Ascending aorta (tissue), 2 donors: Measurements from ENCODE around the gene CTXND2. TPM values are rescaled to one million over a fixed set of nuclear protein-coding genes. Genes with fewer than 3 reads are reported as not detected.
"Not testable (repeated sequence)": the region's sequence is repeated elsewhere in the genome, so short reads cannot be mapped to it uniquely, and the experiment has no call there.

ENCODE experiments used
- DNase-seq, 2 donors: peaks; one replicate each; pipeline ENCODE4 v3.0.0-alpha.2; 2019; ENCODE audit warnings: low spot score in 2 of 2
- H3K27ac ChIP-seq, 2 donors: fragments of 200-600 bp; sonication (generic); one replicate each; pipeline ENCODE4 v1.5.1; 2016 to 2017; ENCODE audit warnings: mild to moderate bottlenecking in 1 of 2
- H3K27me3 ChIP-seq: fragments of 200-600 bp; sonication (generic); one replicate; pipeline ENCODE4 v1.5.1; 2017
- H3K36me3 ChIP-seq, 2 donors: fragments of 200-600 bp; sonication (generic); one replicate each; pipeline ENCODE4 v1.5.1; 2016
- H3K4me1 ChIP-seq, 2 donors: fragments of 200-600 bp; sonication (generic); one replicate each; pipeline ENCODE4 v1.5.1; 2016 to 2017; ENCODE audit warnings: mild to moderate bottlenecking in 1 of 2
- H3K4me3 ChIP-seq, 2 donors: fragments of 200-600 bp; sonication (generic); one replicate each; pipeline ENCODE4 v1.5.1; 2016 to 2017; ENCODE audit warnings: mild to moderate bottlenecking in 1 of 2
- H3K9me3 ChIP-seq, 2 donors: fragments of 200-600 bp; sonication (generic); one replicate each; pipeline ENCODE4 v1.5.1; 2016
- CTCF ChIP-seq, 3 experiments: fragments of 200-600 bp in 2 of 3; fragments of 450-650 bp in 1 of 3; sonication (generic) in 2 of 3; IDR thresholded peaks; one replicate each; pipeline ENCODE4 v1.5.1; 2016 to 2019; ENCODE audit warnings: antibody characterized with exemption in 3 of 3, mild to moderate bottlenecking in 1 of 3, moderate library complexity in 1 of 3
- intact Hi-C: fragments of 100-400 bp; cut with DNase I; formaldehyde crosslinking; loops from one replicate; pipeline ENCODE4 v1.15.1; 2023
- total RNA-seq: library from RNA; depleted of rRNA; stranded (reverse); fragments of >200 nt; gene quantifications from one replicate; pipeline ENCODE4 v1.1.0, GENCODE V29; 2016

CTXND2 gene
- total RNA-seq, 1 donor from 2014 or later, result not detected

- H3K9me3 ChIP-seq, result no peaks in the 10 kb centered on the region
- DNase-seq, result no peak
- intact Hi-C loops, result loop anchor here (10.0 kb wide), 3 partner anchors 179 to 509 kb away; partner anchors contain the start of genes GOLPH3L and RPRD2
- no peaks in the 10 kb centered on the region for H3K27me3 ChIP-seq
- peaks cover 0 to 3% of the 10 kb centered on the region in 2 donors for H3K36me3 ChIP-seq
- H3K4me3 ChIP-seq, result no peak overlapping the region
- H3K4me1 ChIP-seq, result no peaks in the 10 kb centered on the region
- no peak for TF ChIP-seq CTCF (IDR thresholded peaks at IDR 0.05)
- H3K27ac ChIP-seq, result no peak overlapping the region
These were observed 13.4 kb upstream of the CTXND2 start for GRCh38 chr1:150873521-150873920.

GRCh38 chr1:150874455-150875196, 12.3 kb upstream of the CTXND2 start:
- peaks cover 0 to 3% of the 10 kb centered on the region in 2 donors for H3K36me3 ChIP-seq
- no peaks in the 10 kb centered on the region for H3K4me1 ChIP-seq
- H3K27ac ChIP-seq, result peak overlapping the region; percentile 31 to 99
- no peaks in the 10 kb centered on the region for H3K27me3 ChIP-seq
- no peak for DNase-seq
- no peaks in the 10 kb centered on the region for H3K9me3 ChIP-seq
- peak overlapping the region; percentile 87 to 99 for H3K4me3 ChIP-seq
- TF ChIP-seq CTCF (IDR thresholded peaks at IDR 0.05), result no peak
- intact Hi-C loops, result loop anchor here (5.0 to 10.0 kb wide), 5 partner anchors 180 to 510 kb away; partner anchors contain the start of genes CDC42SE1, ENSA, GOLPH3L and RPRD2

- H3K27me3 ChIP-seq, result no peaks in the 10 kb centered on the region
- peak overlapping the region; percentile 87 to 99 for H3K4me3 ChIP-seq
- intact Hi-C loops, result loop anchor here (2.0 to 10.0 kb wide), 8 partner anchors 51 to 511 kb away; partner anchors contain the start of genes CDC42SE1, CERS2, ENSA and GOLPH3L
- no peak for TF ChIP-seq CTCF (IDR thresholded peaks at IDR 0.05)
- H3K27ac ChIP-seq, result peak overlapping the region; percentile 97 to 99
- peaks cover 0 to 3% of the 10 kb centered on the region in 2 donors for H3K36me3 ChIP-seq
- no peak for DNase-seq
- no peaks in the 10 kb centered on the region for H3K9me3 ChIP-seq
- H3K4me1 ChIP-seq, result no peaks in the 10 kb centered on the region
These were observed 11.5 kb upstream of the CTXND2 start for GRCh38 chr1:150875197-150876118.

GRCh38 chr1:150876119-150876454, 10.8 kb upstream of the CTXND2 start:
- Histone ChIP-seq H3K36me3 (peaks cover 0 to 3% of the 10 kb centered on the region in 2 donors), H3K27ac (peak overlapping the region; percentile 97 to 99), H3K4me3 (peak overlapping the region; percentile 87 to 99), H3K27me3 (no peaks in the 10 kb centered on the region), H3K9me3 (no peaks in the 10 kb centered on the region), H3K4me1 (no peaks in the 10 kb centered on the region)
- intact Hi-C loops, result loop anchor here (2.0 to 10.0 kb wide), 8 partner anchors 51 to 511 kb away; partner anchors contain the start of genes CDC42SE1, CERS2, ENSA and GOLPH3L
- no peak for TF ChIP-seq CTCF (IDR thresholded peaks at IDR 0.05)
- peak; percentile 13 to 83 for DNase-seq

- intact Hi-C loops, result loop anchor here (5.0 to 10.0 kb wide), 5 partner anchors 178 to 514 kb away; partner anchors contain the start of genes CDC42SE1, ENSA, GOLPH3L and RPRD2
These were observed 8.0 kb upstream of the CTXND2 start for GRCh38 chr1:150878931-150879330.

More at GRCh38 chr1:150878931-150879330, 8.0 kb upstream of the CTXND2 start:
- H3K4me3 ChIP-seq, DNase-seq, H3K27me3 ChIP-seq, H3K4me1 ChIP-seq, H3K36me3 ChIP-seq, H3K9me3 ChIP-seq, H3K27ac ChIP-seq: not testable (repeated sequence)
